Measurements from ENCODE around the gene JADE3.
A peak's percentile ranks its signal among the peaks of the same experiment; 100 is the strongest.
"Not testable (repeated sequence)": the region's sequence is repeated elsewhere in the genome, so short reads cannot be mapped to it uniquely, and the experiment has no call there.

JADE3 gene

DNA sequence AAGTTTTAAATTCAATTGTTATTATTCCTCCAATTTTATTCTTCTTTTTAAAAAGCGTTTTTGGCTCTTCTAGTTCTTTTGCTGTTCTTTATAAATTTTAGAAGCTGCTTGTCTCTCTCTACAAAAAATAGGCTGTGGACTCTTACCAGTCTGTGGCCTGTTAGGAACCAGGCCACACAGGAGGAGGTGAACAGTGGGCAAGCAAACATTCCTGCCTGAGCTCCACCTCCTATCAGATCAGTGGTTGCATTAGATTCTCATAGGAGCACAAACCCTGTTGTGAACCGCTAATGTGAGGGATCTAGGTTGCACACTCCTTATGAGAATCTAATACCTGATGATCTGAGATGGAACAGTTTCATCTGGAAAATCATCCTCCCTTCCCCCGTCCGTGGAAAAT, 23.1 kb downstream of the JADE3 start:
- no peak for DNase-seq (ENCODE audit: low spot score)

DNA sequence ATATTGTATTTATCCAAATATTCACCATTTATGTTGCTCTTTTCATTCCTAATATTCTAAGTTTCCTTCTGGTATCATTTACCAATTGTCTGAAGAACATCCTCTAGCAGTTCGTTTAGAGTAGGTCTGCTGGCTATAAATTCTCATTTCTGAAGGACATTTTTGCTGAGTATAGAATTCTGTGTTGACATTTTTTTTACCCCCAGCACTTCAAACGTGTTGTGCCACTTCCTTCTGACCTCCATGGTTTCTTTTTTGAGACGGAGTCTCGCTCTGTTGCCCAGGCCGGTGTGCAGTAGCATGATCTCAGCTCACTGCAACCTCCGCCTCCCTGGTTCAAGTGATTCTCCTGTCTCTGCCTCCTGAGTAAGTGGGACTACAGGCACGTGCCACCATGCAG, 26.4 kb downstream of the JADE3 start:
- DNase-seq (ENCODE audit: low spot score): no peak

- no peak for DNase-seq (ENCODE audit: low spot score)
Measured at GRCh38 chrX:46941341-46941740, 29.1 kb downstream of the JADE3 start.

- DNase-seq (ENCODE audit: low spot score): no peak
Measured at GRCh38 chrX:46953137-46953527, 40.9 kb downstream of the JADE3 start.

DNA sequence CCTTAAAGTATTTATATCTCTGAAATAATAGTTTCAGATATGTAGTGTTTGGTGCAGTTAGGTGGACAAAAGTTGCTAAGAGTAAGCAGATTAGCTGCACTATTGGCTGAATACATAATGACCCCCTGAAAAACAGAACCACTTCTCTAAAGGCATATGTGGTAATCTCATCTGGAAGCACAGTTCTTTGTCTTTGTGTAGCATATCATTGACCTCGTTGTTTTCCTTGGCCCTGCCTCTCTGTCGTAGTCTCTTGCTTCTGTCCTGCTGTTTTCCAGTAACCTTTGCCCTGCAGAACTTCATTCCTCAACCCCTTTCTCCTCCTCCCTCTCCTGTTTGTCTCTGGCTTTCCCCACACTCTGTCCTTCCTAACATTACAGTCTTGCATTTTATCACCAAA, 41.4 kb downstream of the JADE3 start:
- DNase-seq (ENCODE audit: low spot score): no peak

DNA sequence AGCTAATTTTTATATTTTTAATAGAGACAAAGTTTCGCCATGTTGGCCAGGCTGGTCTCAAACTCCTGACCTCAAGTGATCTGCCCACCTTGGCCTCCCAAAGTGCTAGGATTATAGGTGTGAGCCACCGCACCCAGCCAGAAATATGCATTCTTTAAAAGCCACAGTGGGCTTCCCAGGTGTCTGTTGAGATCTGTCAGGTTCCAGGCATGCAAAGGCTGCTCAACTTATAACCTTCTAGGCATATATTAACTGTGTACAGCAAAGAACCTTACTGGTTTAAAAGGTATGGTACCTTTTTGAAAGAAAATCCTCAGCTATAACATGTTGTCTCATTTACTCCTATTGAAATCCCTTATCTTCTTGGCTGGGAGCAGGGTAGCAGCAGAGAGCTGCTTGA, 42.5 kb downstream of the JADE3 start:
- no peak for DNase-seq (ENCODE audit: low spot score)

DNA sequence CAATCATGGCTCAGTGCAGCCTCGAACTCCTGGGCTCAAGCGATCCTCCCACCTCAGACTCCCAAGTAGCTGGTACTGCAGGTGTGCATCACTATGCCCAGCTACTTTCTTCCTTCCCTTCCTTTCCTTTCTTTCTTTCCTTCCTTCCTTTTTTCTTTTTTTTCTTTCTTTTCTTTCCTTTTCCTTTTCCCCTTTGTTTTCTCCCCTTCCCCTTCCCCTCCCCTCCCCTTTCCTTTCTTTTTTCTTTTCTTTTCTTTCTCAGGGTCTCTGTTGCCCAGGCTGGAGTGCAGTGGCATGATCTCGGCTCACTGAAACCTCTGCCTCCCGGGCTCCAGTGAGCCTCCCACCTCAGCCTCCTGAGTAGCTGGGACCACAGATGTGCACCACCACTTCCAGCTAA, 44.4 kb downstream of the JADE3 start:
- not testable (repeated sequence) for DNase-seq (ENCODE audit: low spot score)

- DNase-seq (ENCODE audit: low spot score): no peak
Measured at GRCh38 chrX:46957297-46957696, 45.1 kb downstream of the JADE3 start.

GRCh38 chrX:46959101-46959500, 46.9 kb downstream of the JADE3 start:
- no peak for DNase-seq (ENCODE audit: low spot score)

DNA sequence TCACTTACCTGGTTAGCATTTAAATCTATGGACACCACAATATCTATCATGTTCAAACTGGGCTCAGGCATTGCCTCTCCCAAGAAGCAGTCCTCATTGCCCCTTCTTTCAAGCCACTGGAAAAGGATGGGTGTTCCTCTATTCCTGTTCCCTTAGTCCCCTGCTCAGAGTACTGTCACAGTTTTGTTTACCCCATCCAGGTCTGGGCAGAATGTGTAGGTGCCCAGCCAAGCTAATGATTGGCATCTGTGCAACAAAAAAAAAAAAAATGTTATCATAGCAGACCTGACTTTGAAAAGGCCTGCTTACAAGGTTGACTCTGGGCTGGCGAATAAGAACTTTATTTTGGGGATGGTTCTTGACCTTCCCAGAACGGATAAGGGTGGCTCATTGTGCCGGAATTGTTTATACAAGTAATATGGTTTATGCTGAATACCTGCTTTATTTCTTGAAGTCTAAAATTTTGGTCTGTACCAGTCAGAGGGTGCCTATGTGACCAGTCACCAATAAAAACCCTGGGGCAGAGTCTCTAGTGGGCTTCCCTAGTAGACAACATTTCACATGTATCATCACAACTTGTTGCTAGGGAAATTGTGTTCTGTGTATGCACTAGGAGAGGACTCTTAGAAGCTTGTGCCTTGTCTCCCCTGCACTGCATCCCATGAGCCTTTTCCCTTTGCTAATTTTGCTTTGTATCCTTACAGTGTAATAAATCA, 47.9 kb downstream of the JADE3 start:
- DNase-seq (ENCODE audit: low spot score): no peak

DNA sequence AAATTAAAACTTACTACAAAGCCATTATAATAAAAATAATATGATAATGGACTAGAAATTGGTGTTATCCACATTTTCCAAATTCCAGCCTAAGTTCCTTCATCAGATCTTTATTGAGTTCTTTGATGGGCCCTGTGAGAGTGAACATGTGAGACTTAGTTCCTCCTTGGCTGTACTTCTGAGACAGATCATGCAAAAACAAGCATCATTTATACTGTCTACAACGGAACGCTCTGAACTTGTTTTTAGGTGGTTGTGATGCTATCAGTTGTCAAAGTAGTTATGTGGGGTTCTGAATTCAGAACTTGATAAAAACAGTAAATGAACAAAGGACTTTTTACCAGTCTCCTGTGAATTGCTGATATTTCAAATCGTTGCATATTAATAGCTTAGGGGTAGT, 48.9 kb downstream of the JADE3 start:
- DNase-seq (ENCODE audit: low spot score): no peak

GRCh38 chrX:46961574-46962283, 49.5 kb downstream of the JADE3 start:
- no peak for DNase-seq (ENCODE audit: low spot score)

DNA sequence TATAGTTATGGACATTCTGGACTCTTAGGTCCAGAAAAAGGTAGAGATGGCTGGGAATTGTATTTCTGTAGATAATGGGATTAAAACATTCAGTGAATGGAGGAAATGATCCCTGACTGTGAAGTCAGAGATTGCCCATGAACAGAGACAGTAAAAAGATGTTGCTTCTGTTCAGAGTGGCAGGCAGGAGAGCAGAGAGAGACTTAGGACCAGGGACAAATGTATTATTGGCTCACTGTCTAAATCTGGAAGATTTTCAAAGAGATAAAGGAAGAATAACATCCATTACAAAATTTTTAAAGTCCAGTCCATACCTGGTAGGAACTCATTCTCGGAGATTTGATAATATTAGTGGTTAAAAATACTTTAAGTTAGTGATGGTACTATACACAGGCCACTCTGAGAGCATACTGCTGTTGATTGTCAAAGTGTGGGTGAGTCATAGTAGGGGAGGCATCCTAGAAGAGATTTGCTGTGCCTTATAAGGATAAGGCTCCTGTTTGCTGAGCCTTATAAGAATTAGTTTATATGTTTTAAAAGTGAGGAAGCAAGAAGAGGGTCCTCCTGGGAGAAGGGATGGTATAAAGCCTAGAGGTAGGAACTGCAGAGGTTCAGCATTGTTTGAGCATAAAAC, 53.0 kb downstream of the JADE3 start:
- no peak for DNase-seq (ENCODE audit: low spot score)

- no peak for DNase-seq (ENCODE audit: low spot score)
Measured at GRCh38 chrX:46967547-46967946, 55.3 kb downstream of the JADE3 start.

- DNase-seq (ENCODE audit: low spot score): not testable (repeated sequence)
Measured at GRCh38 chrX:46977046-46977445, 64.8 kb downstream of the JADE3 start.

- DNase-seq (ENCODE audit: low spot score): peak; percentile 56
Measured at GRCh38 chrX:46978341-46979291, 66.4 kb downstream of the JADE3 start.

GRCh38 chrX:46984705-46985104, 72.5 kb downstream of the JADE3 start:
- no peak for DNase-seq (ENCODE audit: low spot score)

- DNase-seq (ENCODE audit: low spot score): no peak
Measured at GRCh38 chrX:46989548-46989947, 77.3 kb downstream of the JADE3 start.

GRCh38 chrX:46991664-46992063, 79.4 kb downstream of the JADE3 start:
- no peak for DNase-seq (ENCODE audit: low spot score)

DNA sequence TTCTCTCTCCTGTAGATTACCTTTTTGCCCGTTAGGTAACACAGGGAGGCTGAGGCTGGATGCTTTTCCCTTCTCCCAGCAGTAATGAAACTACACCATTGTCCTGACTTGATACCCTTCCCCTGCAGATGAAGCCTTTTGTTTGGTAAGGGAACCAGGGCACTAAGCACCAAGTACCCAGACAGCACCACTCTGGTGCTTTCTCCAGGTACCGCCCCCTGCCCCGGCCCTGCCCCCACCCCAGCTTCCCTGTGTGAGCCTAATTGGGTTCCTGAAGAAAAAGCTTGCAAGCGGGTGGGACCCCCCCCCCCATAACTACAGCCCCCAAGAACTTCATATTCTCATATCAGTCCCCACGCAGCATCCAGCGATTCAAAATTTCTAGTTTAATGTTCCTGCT, 79.8 kb downstream of the JADE3 start:
- DNase-seq (ENCODE audit: low spot score): no peak

DNA sequence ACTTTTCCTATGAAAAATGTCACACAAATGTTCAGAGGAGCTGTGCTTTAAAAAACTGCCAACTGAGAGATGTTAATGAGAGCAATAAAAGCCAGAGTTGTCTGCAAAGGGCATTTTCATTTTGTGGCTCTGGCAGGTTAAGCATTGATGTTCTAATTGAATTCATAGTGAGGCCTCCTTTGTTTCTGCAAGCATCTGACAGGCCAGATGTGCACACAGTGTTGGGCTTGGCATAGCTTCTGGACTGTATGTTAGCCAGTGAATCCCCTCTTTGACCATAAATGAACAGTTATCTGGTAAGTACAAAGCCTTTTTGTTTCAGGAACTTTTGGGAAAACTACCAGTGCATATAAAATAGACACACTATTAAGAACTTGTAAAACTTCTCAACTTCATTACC, 81.9 kb downstream of the JADE3 start:
- no peak for DNase-seq (ENCODE audit: low spot score)

DNA sequence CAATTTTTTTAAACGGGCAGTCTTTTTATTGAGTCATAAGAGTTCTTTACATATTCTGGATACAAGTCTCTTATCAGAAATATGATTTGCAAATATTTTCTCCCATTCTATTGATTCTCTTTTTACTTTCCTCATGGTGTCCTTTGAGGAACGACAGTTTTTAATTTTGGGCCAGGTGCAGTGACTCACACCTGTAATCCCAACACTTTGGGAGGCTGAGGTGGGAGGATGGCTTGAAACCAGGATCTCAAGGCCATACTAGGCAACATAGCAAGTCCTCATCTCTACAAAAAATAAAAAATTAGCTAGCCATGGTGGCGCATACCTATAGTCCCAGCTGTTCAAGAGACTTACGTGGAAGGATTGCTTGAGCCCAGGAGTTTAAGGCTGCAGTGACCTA, 99.9 kb downstream of the JADE3 start:
- no peak for DNase-seq (ENCODE audit: low spot score)

Measured in CD4-positive, alpha-beta T cell treated with Interleukin-6 at 100 ng/mL for 8 hours (primary cell).